ENCODE data around the gene DYSF. TPM values are rescaled to one million over a fixed set of nuclear protein-coding genes. Genes with fewer than 3 reads are reported as not detected.

Gene DYSF
- total RNA-seq, 1 experiment from 2014 or later = 0.89 TPM

DNA sequence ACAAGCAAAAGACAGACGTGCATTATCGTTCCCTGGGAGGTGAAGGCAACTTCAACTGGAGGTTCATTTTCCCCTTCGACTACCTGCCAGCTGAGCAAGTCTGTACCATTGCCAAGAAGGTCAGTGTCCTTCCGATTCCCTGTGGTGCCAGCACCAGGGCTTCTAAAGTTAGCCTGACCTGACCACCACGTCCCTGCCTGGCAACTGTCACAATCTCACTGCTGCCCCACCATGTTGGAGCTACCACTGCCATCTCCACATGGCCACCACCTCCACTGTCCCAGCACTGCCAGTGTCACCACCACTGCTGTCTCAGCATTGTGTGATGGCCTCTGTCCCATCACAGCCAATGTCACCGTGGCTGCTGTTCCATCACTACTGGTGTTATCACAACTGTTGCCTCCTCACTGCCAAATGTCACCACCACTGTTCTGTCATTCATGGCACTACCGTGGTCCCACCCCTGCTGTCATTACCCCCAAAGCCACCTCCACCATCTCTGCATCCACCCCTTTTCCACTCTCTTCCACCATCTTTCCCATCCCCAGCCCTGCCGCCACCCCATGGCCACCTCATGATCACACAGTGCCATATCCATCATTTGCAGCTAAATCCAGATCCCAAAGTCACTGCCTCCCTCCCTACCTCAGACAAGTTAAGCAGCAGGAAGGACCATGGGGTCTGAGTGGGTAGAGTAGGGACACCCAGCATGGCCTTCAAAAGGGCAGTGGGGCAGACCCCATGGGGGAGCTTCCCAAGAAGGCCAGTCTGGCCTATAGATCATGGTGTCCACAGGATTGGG, 216.5 kb downstream of the DYSF start:
- no TSS peak for BruUV-seq (replicated peaks)
- no peaks in the 10 kb centered on the region for H3K36me3 ChIP-seq (ENCODE audit: control insufficient read depth in 1 of 2, insufficient read depth in 2 of 2, low read length in 2 of 2)
- DNase-seq (ENCODE audit: low read depth, low spot score) = no peak
- POLR2A ChIA-PET = no interaction called here
- no peaks in the 10 kb centered on the region for H3K9me2 ChIP-seq (ENCODE audit: insufficient read depth)
- RAD21 ChIA-PET (ENCODE audit: low non-redundant PET in 1 of 2, low total read pairs in 2 of 2, uncharacterized antibody in 2 of 2, unreplicated experiment in 2 of 2) = no interaction called here
- H3K9ac ChIP-seq (ENCODE audit: low read length) = no peak overlapping the region
- H2AFZ ChIP-seq (ENCODE audit: low read depth, low read length, poor library complexity, severe bottlenecking) = no peak overlapping the region
- ATAC-seq = no peak
- H3K27ac ChIP-seq (ENCODE audit: low read depth, low read length) = no peak overlapping the region
- TF ChIP-seq FOSL1 (IDR thresholded peaks at IDR 0.05; ENCODE audit: low read depth) (no peak), SRF (IDR thresholded peaks at IDR 0.05; ENCODE audit: low read depth) (no peak), YY1 (IDR thresholded peaks at IDR 0.05; ENCODE audit: extremely low read depth, insufficient replicate concordance, low read depth, low read length) (no peak), ELF1 (IDR thresholded peaks at IDR 0.05; ENCODE audit: borderline replicate concordance, low read depth) (no peak), EZH2phosphoT487 (IDR thresholded peaks at IDR 0.05; ENCODE audit: borderline replicate concordance) (no peak), SP1 (IDR thresholded peaks at IDR 0.05; ENCODE audit: low read depth) (no peak), RAD21 (IDR thresholded peaks at IDR 0.05; ENCODE audit: low read depth) (no peak), JUND (IDR thresholded peaks at IDR 0.05) (no peak), TCF7L2 (IDR thresholded peaks at IDR 0.05; ENCODE audit: borderline replicate concordance, extremely low read depth, insufficient read depth, insufficient read length) (no peak), ZFX (IDR thresholded peaks at IDR 0.05) (no peak), CBX3 (IDR thresholded peaks at IDR 0.05; ENCODE audit: low read depth) (no peak), SIN3A (IDR thresholded peaks at IDR 0.05; ENCODE audit: low read depth) (no peak), ZNF274 (IDR thresholded peaks at IDR 0.05; ENCODE audit: low read depth, low read length) (no peak), CEBPB (IDR thresholded peaks at IDR 0.05; ENCODE audit: low read depth) (no peak), EGR1 (IDR thresholded peaks at IDR 0.05; ENCODE audit: low read depth) (no peak), EZH2 (IDR thresholded peaks at IDR 0.05) (no peak), POLR2AphosphoS5 (IDR thresholded peaks at IDR 0.05; ENCODE audit: low read depth, low read length) (no peak)
- TF ChIP-seq, protein P1, sequence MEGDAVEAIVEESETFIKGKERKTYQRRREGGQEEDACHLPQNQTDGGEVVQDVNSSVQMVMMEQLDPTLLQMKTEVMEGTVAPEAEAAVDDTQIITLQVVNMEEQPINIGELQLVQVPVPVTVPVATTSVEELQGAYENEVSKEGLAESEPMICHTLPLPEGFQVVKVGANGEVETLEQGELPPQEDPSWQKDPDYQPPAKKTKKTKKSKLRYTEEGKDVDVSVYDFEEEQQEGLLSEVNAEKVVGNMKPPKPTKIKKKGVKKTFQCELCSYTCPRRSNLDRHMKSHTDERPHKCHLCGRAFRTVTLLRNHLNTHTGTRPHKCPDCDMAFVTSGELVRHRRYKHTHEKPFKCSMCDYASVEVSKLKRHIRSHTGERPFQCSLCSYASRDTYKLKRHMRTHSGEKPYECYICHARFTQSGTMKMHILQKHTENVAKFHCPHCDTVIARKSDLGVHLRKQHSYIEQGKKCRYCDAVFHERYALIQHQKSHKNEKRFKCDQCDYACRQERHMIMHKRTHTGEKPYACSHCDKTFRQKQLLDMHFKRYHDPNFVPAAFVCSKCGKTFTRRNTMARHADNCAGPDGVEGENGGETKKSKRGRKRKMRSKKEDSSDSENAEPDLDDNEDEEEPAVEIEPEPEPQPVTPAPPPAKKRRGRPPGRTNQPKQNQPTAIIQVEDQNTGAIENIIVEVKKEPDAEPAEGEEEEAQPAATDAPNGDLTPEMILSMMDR (IDR thresholded peaks at IDR 0.05 in 2 of 3, conservative IDR thresholded peaks at IDR 0.05 in 1 of 3; ENCODE audit: borderline replicate concordance in 1 of 3, insufficient read depth in 1 of 3, low read depth in 2 of 3, low read length in 2 of 3) = no peak
- TF ChIP-seq, protein P2, sequence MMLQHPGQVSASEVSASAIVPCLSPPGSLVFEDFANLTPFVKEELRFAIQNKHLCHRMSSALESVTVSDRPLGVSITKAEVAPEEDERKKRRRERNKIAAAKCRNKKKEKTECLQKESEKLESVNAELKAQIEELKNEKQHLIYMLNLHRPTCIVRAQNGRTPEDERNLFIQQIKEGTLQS (IDR thresholded peaks at IDR 0.05) = no peak
- TF ChIP-seq, protein P3, sequence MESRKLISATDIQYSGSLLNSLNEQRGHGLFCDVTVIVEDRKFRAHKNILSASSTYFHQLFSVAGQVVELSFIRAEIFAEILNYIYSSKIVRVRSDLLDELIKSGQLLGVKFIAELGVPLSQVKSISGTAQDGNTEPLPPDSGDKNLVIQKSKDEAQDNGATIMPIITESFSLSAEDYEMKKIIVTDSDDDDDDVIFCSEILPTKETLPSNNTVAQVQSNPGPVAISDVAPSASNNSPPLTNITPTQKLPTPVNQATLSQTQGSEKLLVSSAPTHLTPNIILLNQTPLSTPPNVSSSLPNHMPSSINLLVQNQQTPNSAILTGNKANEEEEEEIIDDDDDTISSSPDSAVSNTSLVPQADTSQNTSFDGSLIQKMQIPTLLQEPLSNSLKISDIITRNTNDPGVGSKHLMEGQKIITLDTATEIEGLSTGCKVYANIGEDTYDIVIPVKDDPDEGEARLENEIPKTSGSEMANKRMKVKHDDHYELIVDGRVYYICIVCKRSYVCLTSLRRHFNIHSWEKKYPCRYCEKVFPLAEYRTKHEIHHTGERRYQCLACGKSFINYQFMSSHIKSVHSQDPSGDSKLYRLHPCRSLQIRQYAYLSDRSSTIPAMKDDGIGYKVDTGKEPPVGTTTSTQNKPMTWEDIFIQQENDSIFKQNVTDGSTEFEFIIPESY (IDR thresholded peaks at IDR 0.05; ENCODE audit: extremely low read depth, insufficient replicate concordance, low read length) = no peak
- intact Hi-C loops (cut with micrococcal nuclease) = no loop called here
- H4K20me1 ChIP-seq (ENCODE audit: insufficient read depth) = no peaks in the 10 kb centered on the region
- no peak overlapping the region for H3K4me2 ChIP-seq (ENCODE audit: low read length)
- H3K4me1 ChIP-seq (ENCODE audit: control insufficient read depth in 1 of 2, insufficient read depth in 2 of 2, low read length in 2 of 2) = no peaks in the 10 kb centered on the region
- CTCF ChIA-PET = no interaction called here
- no peaks in the 10 kb centered on the region for H3K79me2 ChIP-seq (ENCODE audit: insufficient read depth, low read length)
- no peaks in the 10 kb centered on the region for H3K27me3 ChIP-seq (ENCODE audit: insufficient read depth, low read length)
- no peak overlapping the region for H3K4me3 ChIP-seq (replicated peaks in 1 of 2; ENCODE audit: low read depth in 1 of 2, low read length in 2 of 2)
- H3K9me3 ChIP-seq (ENCODE audit: control insufficient read depth in 1 of 2, insufficient read depth in 1 of 2, low read depth in 1 of 2, low read length in 2 of 2) = no peaks in the 10 kb centered on the region
